Cardiac fibroblast (primary cell): ENCODE data around the gene GIGYF1.
"Not testable (repeated sequence)": the region's sequence is repeated elsewhere in the genome, so short reads cannot be mapped to it uniquely, and the experiment has no call there.

Source experiments
- DNase-seq, 2 donors: peaks; one replicate each; pipeline versions ENCODE4 v3.0.0 to v3.0.0-alpha.2; 2010; ENCODE audit warnings: low read depth in 2 of 2
- H3K4me3 ChIP-seq, 2 donors: replicated peaks in 1 of 2; 1 replicate in 1 of 2; 2 replicates in 1 of 2; pipeline ENCODE4 v1.5.1; 2011; ENCODE audit warnings: low read depth in 2 of 2, low read length in 2 of 2, mild to moderate bottlenecking in 2 of 2, moderate library complexity in 1 of 2
- CTCF ChIP-seq: IDR thresholded peaks from one replicate; pipeline ENCODE4 v1.5.1; 2011; ENCODE audit warnings: low read depth, mild to moderate bottlenecking, low read length, inconsistent platforms

The GIGYF1 gene

GRCh38 chr7:100728196-100728595 lies 34.1 kb upstream of the GIGYF1 start:
- DNase-seq = no peak
- no peak overlapping the region for H3K4me3 ChIP-seq
- no peak for TF ChIP-seq CTCF

GRCh38 chr7:100726996-100727761 lies 33.1 kb upstream of the GIGYF1 start:
- no peak for TF ChIP-seq CTCF
- peak; percentile 71 to 72 for DNase-seq
- no peak overlapping the region for H3K4me3 ChIP-seq

- DNase-seq, H3K4me3 ChIP-seq: not testable (repeated sequence)
Observed at GRCh38 chr7:100724364-100724763, 30.3 kb upstream of the GIGYF1 start.

DNA sequence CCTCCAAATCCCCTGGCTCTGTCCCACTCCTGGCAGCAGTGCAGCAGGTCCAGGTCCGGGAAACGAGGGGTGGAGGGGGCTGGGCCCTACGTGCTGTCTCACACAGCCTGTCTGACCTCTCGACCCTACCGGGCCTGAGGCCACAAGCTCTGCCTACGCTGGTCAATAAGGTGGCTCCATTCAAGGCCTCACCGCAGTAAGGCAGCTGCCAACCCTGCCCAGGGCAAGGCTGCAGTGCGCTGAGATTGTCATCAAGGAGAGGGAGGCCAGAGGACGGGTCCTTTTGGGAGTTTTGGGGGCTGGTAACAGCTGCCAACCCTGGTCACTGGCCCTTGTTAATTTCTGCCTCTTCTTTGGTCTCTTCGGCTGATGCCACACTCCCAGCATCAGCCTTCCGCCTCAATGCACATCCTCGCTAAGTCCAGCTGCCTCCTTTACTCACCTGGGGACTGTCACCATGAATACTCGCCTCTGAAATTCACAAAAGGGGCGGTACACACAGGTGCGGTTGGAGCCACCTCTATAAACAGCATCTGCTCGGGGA lies 29.8 kb upstream of the GIGYF1 start:
- TF ChIP-seq CTCF = no peak
- no peak overlapping the region for H3K4me3 ChIP-seq
- no peak for DNase-seq

DNA sequence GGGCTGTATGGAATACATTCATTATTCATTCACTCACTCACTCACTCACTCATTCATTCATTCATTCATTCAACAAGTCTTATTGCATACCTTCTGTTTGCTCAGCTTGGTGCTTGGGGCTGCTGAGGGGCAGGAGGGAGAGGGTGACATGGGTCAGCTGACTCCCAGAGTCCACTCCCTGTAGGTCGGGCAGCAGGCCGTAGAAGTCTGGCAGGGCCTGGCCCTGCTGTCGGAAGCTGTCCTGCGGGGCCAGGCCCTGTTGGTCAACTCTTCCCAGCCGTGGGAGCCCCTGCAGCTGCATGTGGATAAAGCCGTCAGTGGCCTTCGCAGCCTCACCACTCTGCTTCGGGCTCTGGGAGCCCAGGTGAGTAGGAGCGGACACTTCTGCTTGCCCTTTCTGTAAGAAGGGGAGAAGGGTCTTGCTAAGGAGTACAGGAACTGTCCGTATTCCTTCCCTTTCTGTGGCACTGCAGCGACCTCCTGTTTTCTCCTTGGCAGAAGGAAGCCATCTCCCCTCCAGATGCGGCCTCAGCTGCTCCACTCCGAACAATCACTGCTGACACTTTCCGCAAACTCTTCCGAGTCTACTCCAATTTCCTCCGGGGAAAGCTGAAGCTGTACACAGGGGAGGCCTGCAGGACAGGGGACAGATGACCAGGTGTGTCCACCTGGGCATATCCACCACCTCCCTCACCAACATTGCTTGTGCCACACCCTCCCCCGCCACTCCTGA lies 28.6 kb upstream of the GIGYF1 start:
- H3K4me3 ChIP-seq = no peak overlapping the region
- DNase-seq = no peak
- TF ChIP-seq CTCF = no peak

GRCh38 chr7:100721505-100721812 lies 27.4 kb upstream of the GIGYF1 start:
- DNase-seq = no peak
- TF ChIP-seq CTCF = no peak
- no peak overlapping the region for H3K4me3 ChIP-seq

GRCh38 chr7:100720671-100721504 lies 26.8 kb upstream of the GIGYF1 start:
- no peak overlapping the region for H3K4me3 ChIP-seq
- TF ChIP-seq CTCF = no peak
- no peak for DNase-seq
